Measurements from ENCODE around the gene DHRSX. TPM values are rescaled to one million over a fixed set of nuclear protein-coding genes. Genes with fewer than 3 reads are reported as not detected.

The DHRSX gene
- total RNA-seq, 1 donor from 2014 or later: 31.8 TPM

GRCh38 chrX:2317527-2318055 lies 183.2 kb downstream of the DHRSX start:
- H3K4me3 Mint-ChIP-seq: no peak overlapping the region
- Histone ChIP-seq H3K27me3 (no peaks in the 10 kb centered on the region), H2AFZ (replicated peaks) (no peak overlapping the region), H3K9ac (no peak overlapping the region), H3K27ac (no peak overlapping the region), H3K4me3 (no peak overlapping the region), H4K20me1 (ENCODE audit: low read depth) (no peaks in the 10 kb centered on the region), H3K36me3 (no peaks in the 10 kb centered on the region), H3K4me1 (no peaks in the 10 kb centered on the region), H3K9me3 (ENCODE audit: low read depth) (no peaks in the 10 kb centered on the region), H3K4me2 (no peak overlapping the region), H3F3A (ENCODE audit: low read depth) (no peaks in the 10 kb centered on the region), H3K79me2 (ENCODE audit: low read depth) (no peaks in the 10 kb centered on the region)
- TF ChIP-seq, protein P1, sequence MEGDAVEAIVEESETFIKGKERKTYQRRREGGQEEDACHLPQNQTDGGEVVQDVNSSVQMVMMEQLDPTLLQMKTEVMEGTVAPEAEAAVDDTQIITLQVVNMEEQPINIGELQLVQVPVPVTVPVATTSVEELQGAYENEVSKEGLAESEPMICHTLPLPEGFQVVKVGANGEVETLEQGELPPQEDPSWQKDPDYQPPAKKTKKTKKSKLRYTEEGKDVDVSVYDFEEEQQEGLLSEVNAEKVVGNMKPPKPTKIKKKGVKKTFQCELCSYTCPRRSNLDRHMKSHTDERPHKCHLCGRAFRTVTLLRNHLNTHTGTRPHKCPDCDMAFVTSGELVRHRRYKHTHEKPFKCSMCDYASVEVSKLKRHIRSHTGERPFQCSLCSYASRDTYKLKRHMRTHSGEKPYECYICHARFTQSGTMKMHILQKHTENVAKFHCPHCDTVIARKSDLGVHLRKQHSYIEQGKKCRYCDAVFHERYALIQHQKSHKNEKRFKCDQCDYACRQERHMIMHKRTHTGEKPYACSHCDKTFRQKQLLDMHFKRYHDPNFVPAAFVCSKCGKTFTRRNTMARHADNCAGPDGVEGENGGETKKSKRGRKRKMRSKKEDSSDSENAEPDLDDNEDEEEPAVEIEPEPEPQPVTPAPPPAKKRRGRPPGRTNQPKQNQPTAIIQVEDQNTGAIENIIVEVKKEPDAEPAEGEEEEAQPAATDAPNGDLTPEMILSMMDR (IDR thresholded peaks at IDR 0.05): no peak
- TF ChIP-seq EZH2 (IDR thresholded peaks at IDR 0.05): no peak
- no peak for TF ChIP-seq EZH2phosphoT487 (IDR thresholded peaks at IDR 0.05)
- peaks cover 28% of the 10 kb centered on the region for H3K9me3 Mint-ChIP-seq
- H3K4me1 Mint-ChIP-seq: peaks cover 34% of the 10 kb centered on the region
- H3K27me3 Mint-ChIP-seq (ENCODE audit: insufficient read depth, low read depth): no peaks in the 10 kb centered on the region
- DNase-seq (ENCODE audit: low spot score): no peak
- peak overlapping the region; percentile 47 for H3K27ac Mint-ChIP-seq
- peaks cover 23% of the 10 kb centered on the region for H3K36me3 Mint-ChIP-seq

GRCh38 chrX:2316534-2316933 lies 184.2 kb downstream of the DHRSX start:
- no peak overlapping the region for H3K4me3 ChIP-seq
- Mint-ChIP-seq H3K27me3 (ENCODE audit: insufficient read depth, low read depth) (no peaks in the 10 kb centered on the region), H3K27ac (peak overlapping the region; percentile 11), H3K4me3 (no peak overlapping the region), H3K4me1 (peaks cover 43% of the 10 kb centered on the region), H3K36me3 (peaks cover 17% of the 10 kb centered on the region), H3K9me3 (peaks cover 25% of the 10 kb centered on the region)
- no peaks in the 10 kb centered on the region for H4K20me1 ChIP-seq (ENCODE audit: low read depth)
- H3K79me2 ChIP-seq (ENCODE audit: low read depth): no peaks in the 10 kb centered on the region
- no peaks in the 10 kb centered on the region for H3K36me3 ChIP-seq
- TF ChIP-seq EZH2phosphoT487 (IDR thresholded peaks at IDR 0.05) (no peak), EZH2 (IDR thresholded peaks at IDR 0.05) (no peak)
- TF ChIP-seq, protein P1 (IDR thresholded peaks at IDR 0.05): no peak
- peaks cover 6% of the 10 kb centered on the region for H3K4me1 ChIP-seq
- no peak for DNase-seq (ENCODE audit: low spot score)
- H3K27ac ChIP-seq: no peak overlapping the region
- no peaks in the 10 kb centered on the region for H3K27me3 ChIP-seq
- H3F3A ChIP-seq (ENCODE audit: low read depth): peaks cover 9% of the 10 kb centered on the region
- no peak overlapping the region for H3K4me2 ChIP-seq
- H2AFZ ChIP-seq (replicated peaks): no peak overlapping the region
- no peaks in the 10 kb centered on the region for H3K9me3 ChIP-seq (ENCODE audit: low read depth)
- no peak overlapping the region for H3K9ac ChIP-seq

- Histone ChIP-seq H3K4me2 (no peak overlapping the region), H3K27me3 (no peaks in the 10 kb centered on the region), H3K27ac (no peak overlapping the region), H3K36me3 (no peaks in the 10 kb centered on the region), H3K4me1 (peaks cover 17% of the 10 kb centered on the region), H3K9ac (no peak overlapping the region), H3K79me2 (ENCODE audit: low read depth) (no peaks in the 10 kb centered on the region), H3F3A (ENCODE audit: low read depth) (peaks cover 16% of the 10 kb centered on the region), H3K4me3 (no peak overlapping the region), H4K20me1 (ENCODE audit: low read depth) (no peaks in the 10 kb centered on the region), H3K9me3 (ENCODE audit: low read depth) (no peaks in the 10 kb centered on the region), H2AFZ (replicated peaks) (no peak overlapping the region)
- H3K9me3 Mint-ChIP-seq: peaks cover 25% of the 10 kb centered on the region
- peaks cover 46% of the 10 kb centered on the region for H3K4me1 Mint-ChIP-seq
- H3K4me3 Mint-ChIP-seq: no peak overlapping the region
- no peak for TF ChIP-seq EZH2phosphoT487 (IDR thresholded peaks at IDR 0.05)
- H3K27me3 Mint-ChIP-seq (ENCODE audit: insufficient read depth, low read depth): no peaks in the 10 kb centered on the region
- H3K36me3 Mint-ChIP-seq: peaks cover 16% of the 10 kb centered on the region
- peak overlapping the region; percentile 60 for H3K27ac Mint-ChIP-seq
- no peak for DNase-seq (ENCODE audit: low spot score)
Measured at GRCh38 chrX:2315434-2315833, 185.3 kb downstream of the DHRSX start.

DNA sequence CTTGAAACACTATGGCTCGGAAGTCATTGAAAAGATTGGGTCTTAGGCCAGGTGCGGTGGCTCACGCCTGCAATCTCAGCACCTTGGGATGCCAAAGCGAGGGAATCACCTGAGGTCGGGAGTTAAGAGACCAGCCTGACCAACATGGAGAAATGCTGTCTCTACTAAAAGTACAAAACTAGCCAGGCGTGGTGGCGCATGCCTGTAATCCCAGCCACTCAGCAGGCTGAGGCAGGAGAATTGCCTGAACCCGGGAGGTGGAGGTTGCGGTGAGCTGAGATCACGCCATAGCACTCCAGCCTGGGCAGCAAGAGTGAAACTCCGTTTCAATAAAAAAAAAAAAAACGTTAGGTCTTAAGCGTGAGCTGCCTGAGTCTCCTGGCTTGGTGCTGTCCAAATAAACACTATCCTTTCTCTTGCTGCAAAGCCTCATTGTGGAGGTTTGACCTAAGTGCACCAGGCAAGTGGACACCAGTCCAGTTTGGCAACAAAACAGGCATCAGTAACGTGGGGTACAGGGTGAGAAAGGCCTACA lies 185.9 kb downstream of the DHRSX start:
- Mint-ChIP-seq H3K27me3 (ENCODE audit: insufficient read depth, low read depth) (no peaks in the 10 kb centered on the region), H3K36me3 (peaks cover 16% of the 10 kb centered on the region), H3K4me1 (peaks cover 49% of the 10 kb centered on the region), H3K9me3 (peaks cover 21% of the 10 kb centered on the region), H3K27ac (peak overlapping the region; percentile 60), H3K4me3 (no peak overlapping the region)
- no peak overlapping the region for H2AFZ ChIP-seq (replicated peaks)
- peaks cover 16% of the 10 kb centered on the region for H3F3A ChIP-seq (ENCODE audit: low read depth)
- no peak overlapping the region for H3K9ac ChIP-seq
- no peaks in the 10 kb centered on the region for H3K79me2 ChIP-seq (ENCODE audit: low read depth)
- no peak overlapping the region for H3K4me3 ChIP-seq
- no peak overlapping the region for H3K4me2 ChIP-seq
- H3K27me3 ChIP-seq: no peaks in the 10 kb centered on the region
- no peak overlapping the region for H3K27ac ChIP-seq
- H3K36me3 ChIP-seq: no peaks in the 10 kb centered on the region
- H3K4me1 ChIP-seq: peaks cover 22% of the 10 kb centered on the region
- H3K9me3 ChIP-seq (ENCODE audit: low read depth): no peaks in the 10 kb centered on the region
- no peaks in the 10 kb centered on the region for H4K20me1 ChIP-seq (ENCODE audit: low read depth)
- DNase-seq (ENCODE audit: low spot score): no peak
- TF ChIP-seq EZH2phosphoT487 (IDR thresholded peaks at IDR 0.05) (no peak), EZH2 (IDR thresholded peaks at IDR 0.05) (no peak)
- TF ChIP-seq, protein P1 (IDR thresholded peaks at IDR 0.05): no peak

Measured in neural progenitor cell (in vitro differentiated cells).